Heart right ventricle (tissue), 16 donors: ENCODE results near the gene FCER2. TPM values are rescaled to one million over a fixed set of nuclear protein-coding genes. Genes with fewer than 3 reads are reported as not detected.

Experiments
- ATAC-seq, 8 donors: fragments of 200-7000 bp; cut with Tn5 transposase; one replicate each; pipeline ENCODE4 v1.9.1; 2020; ENCODE audit warnings: mild to moderate bottlenecking in 8 of 8, moderate library complexity in 8 of 8, moderate number of reproducible peaks in 1 of 8
- DNase-seq, 2 donors: peaks; one replicate each; pipeline ENCODE4 v3.0.0-alpha.2; 2020
- H3K27ac ChIP-seq, 10 donors: fragments of 200-600 bp; sonication (generic) in 2 of 10; one replicate each; pipeline versions ENCODE4 v1.5.0 to v1.8.0; 2020 to 2022; ENCODE audit warnings: mild to moderate bottlenecking in 3 of 10
- H3K27me3 ChIP-seq, 7 donors: fragments of 200-600 bp; one replicate each; pipeline ENCODE4 v1.8.0; 2021 to 2022; ENCODE audit warnings: mild to moderate bottlenecking in 2 of 7
- H3K36me3 ChIP-seq, 9 donors: fragments of 200-600 bp; sonication (generic) in 1 of 9; one replicate each; pipeline versions ENCODE4 v1.5.0 to v1.8.0; 2020 to 2022; ENCODE audit warnings: mild to moderate bottlenecking in 2 of 9
- H3K4me1 ChIP-seq, 9 donors: fragments of 200-600 bp; sonication (generic) in 1 of 9; one replicate each; pipeline versions ENCODE4 v1.5.0 to v1.8.0; 2020 to 2022; ENCODE audit warnings: mild to moderate bottlenecking in 4 of 9
- H3K4me3 ChIP-seq, 10 donors: fragments of 200-600 bp; sonication (generic) in 2 of 10; one replicate each; pipeline versions ENCODE4 v1.5.0 to v1.8.0; 2020 to 2022; ENCODE audit warnings: mild to moderate bottlenecking in 7 of 10, moderate library complexity in 2 of 10
- H3K9me3 ChIP-seq, 11 donors: fragments of 200-600 bp in 10 of 11; sonication (generic) in 2 of 11; one replicate each; pipeline versions ENCODE4 v1.5.0 to v1.8.0; 2013 to 2022; ENCODE audit warnings: mild to moderate bottlenecking in 2 of 11, control low read depth in 1 of 11, moderate library complexity in 1 of 11
- WGBS, 2 donors: extraction: QIAGEN DNeasy Blood & Tissue Kit; methylation state at CpG; one replicate each; pipeline ENCODE4 v1.1.7; 2013; ENCODE audit warnings: inconsistent platforms in 1 of 2; 5-methylcytosine and 5-hydroxymethylcytosine counted together
- intact Hi-C, 10 donors: fragments of 100-400 bp; cut with DNase I; formaldehyde crosslinking; loops; one replicate each; pipeline versions ENCODE4 v1.11.1 to v1.14.2; 2022
- polyA plus RNA-seq, 2 donors: library from polyadenylated mRNA; stranded (reverse); fragments of 200-250 nt; gene quantifications; one replicate each; pipeline ENCODE4 v1.2.3, GENCODE V29; 2013
- total RNA-seq, 10 donors: library from RNA; stranded (reverse); fragmentation: NEBNext Ultra II Directional in 3 of 10; extraction: Animal tissue kit (Norgen Biotek cat#: 25700) in 3 of 10; gene quantifications; one replicate each; pipeline versions ENCODE4 v1.2.1 to v1.2.4, GENCODE V29; 2021 to 2023
- TF ChIP-seq, protein P1 (sequence below), 9 donors: fragments of 200-600 bp; sonication (generic) in 2 of 9; IDR thresholded peaks; one replicate each; pipeline versions ENCODE4 v1.5.0 to v1.8.0; 2021 to 2022; ENCODE audit warnings: antibody characterized with exemption in 9 of 9, mild to moderate bottlenecking in 5 of 9, moderate library complexity in 1 of 9
- donor health status: Arrhythmogenic right ventricular cardiomyopathy.
- donor health status: ischemic (EF 13 %, LVEDD 7.1; RV severe dilation, severe dysfunction).
- donor health status: healthy with polysubstance abuse.
- donor health status: DM: no; HTN: yes; CAD: no.
- donor health status: DM: no; HTN: no; CAD: no.
- donor health status: ischemic (EF 25% LVEDD 6.9; RV normal size, moderate dysfunction).
- donor health status: ischemic (EF 25% LVEDD 5.7; RV mildly dilated, moderate dysfunction).
- donor health status: healthy.
- donor health status: DM: yes; HTN: yes; CAD: no.
- donor health status: Ischemic cardiomyopathy.
- donor health status: ischemic (EF 35%, LVEDD 5.7; RV mildly dilated, moderate dysfunction).
- donor health status: nonischemic (EF 11% LVEDD 7.7; RV severe dilation, severe dysfunction).
- donor health status: DM: yes; HTN: yes; CAD: no.
- donor health status: PGD.
- donor health status: ischemic (EF 29% LVEDD 5.4; RV normal size, mild dysfunction).
- donor health status: nonischemic (EF 23%, LVEDD 6.1; RV moderate dilation, normal function).

Gene FCER2
- total and polyA plus RNA-seq, 12 donors, result 0.13 to 1.0 (median 0.44) TPM; not detected in 5

DNA sequence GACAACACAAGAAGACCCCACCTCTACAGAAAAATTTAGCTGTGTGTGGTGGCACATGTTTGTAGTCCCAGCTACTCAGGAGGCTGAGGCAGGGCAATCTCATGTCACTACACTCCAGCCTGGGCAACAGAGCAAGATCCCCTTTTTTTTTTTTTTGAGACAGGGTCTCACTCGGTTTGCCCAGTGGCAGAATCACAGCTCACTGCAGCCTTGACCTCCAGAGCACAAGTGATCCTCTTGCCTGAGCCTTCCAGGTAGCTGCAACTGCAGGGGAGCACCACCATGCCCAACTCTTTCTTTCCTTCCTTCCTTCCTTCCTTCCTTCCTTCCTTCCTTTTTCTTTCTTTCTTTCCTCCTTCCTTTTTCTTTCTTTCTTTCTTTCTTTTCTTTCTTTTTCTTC lies 34.2 kb upstream of the FCER2 start:
- Histone ChIP-seq H3K27me3 (peaks cover 0 to 47% (median 19%) of the 10 kb centered on the region in 7 donors), H3K4me1 (peaks cover 0 to 15% (median 0%) of the 10 kb centered on the region in 9 donors), H3K27ac (peak overlapping the region in 1 of 10 donors; percentile 66), H3K4me3 (no peak overlapping the region), H3K36me3 (no peaks in the 10 kb centered on the region), H3K9me3 (no peaks in the 10 kb centered on the region)
- TF ChIP-seq, protein P1, sequence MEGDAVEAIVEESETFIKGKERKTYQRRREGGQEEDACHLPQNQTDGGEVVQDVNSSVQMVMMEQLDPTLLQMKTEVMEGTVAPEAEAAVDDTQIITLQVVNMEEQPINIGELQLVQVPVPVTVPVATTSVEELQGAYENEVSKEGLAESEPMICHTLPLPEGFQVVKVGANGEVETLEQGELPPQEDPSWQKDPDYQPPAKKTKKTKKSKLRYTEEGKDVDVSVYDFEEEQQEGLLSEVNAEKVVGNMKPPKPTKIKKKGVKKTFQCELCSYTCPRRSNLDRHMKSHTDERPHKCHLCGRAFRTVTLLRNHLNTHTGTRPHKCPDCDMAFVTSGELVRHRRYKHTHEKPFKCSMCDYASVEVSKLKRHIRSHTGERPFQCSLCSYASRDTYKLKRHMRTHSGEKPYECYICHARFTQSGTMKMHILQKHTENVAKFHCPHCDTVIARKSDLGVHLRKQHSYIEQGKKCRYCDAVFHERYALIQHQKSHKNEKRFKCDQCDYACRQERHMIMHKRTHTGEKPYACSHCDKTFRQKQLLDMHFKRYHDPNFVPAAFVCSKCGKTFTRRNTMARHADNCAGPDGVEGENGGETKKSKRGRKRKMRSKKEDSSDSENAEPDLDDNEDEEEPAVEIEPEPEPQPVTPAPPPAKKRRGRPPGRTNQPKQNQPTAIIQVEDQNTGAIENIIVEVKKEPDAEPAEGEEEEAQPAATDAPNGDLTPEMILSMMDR (IDR thresholded peaks at IDR 0.05), result no peak
- DNase-seq (no peak), ATAC-seq (no peak)
- intact Hi-C loops, result no loop called here
- 67 to 74% methylated on average over 1 of the region's 1 CpG for WGBS, 2 donors

DNA sequence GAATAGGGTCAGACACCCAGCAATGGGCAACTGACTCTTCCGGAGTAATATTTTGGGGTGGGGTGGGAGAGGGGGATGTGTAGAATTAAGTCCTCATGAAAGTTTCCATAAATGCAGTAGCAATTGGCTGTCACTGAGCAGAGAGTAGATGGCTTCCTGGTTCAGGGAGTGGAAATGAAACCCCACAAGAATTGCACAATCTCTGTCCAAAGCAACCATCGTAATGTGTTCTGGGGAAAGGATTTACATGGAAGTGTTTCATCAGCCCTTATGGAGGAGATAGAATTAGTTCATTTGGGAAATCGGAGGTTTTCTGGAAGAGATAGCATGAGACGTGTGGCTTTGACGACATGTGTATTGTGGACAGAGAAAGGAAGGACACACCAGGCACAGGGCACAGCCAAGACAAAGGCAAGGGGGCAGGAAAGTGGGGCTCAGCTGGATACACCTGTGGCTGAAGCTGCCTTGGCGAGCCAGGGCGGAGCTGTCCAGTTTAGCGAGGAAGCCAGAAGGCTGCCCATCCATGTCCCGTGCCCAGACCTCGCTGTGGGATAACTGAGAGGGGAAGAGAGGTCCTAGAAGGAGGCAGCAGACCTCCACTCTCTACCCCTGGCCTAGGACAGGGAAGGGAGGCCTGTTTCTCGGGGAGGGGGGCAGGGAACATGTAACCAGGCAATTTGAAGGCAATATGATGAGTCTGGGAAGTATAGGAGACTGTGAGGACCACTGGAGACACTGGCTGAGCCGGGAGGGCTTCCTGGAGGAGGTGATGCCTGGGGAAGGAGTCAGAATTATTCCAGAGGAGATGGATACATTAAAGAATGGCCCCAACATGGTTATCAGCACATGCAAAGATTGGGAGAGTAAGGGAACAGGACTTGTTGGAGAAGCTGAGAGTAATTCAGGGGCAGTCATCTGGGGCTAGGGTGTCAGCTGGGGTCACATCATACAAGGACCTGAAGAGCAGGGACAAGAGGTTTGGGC lies 32.6 kb upstream of the FCER2 start:
- peak overlapping the region in 1 of 10 donors; percentile 76 for H3K27ac ChIP-seq
- no peak overlapping the region for H3K4me3 ChIP-seq
- H3K27me3 ChIP-seq, result peaks cover 0 to 64% (median 35%) of the 10 kb centered on the region in 7 donors
- DNase-seq (no peak), ATAC-seq (peak in 6 of 8 donors; percentile 24 to 72 (median 46))
- no peaks in the 10 kb centered on the region for H3K36me3 ChIP-seq
- no peaks in the 10 kb centered on the region for H3K9me3 ChIP-seq
- peaks cover 0 to 23% (median 0%) of the 10 kb centered on the region in 9 donors for H3K4me1 ChIP-seq
- TF ChIP-seq, protein P1 (IDR thresholded peaks at IDR 0.05), result no peak
- intact Hi-C loops, result no loop called here
- 57 to 64% methylated on average over 12 of the region's 12 CpGs for WGBS, 2 donors

DNA sequence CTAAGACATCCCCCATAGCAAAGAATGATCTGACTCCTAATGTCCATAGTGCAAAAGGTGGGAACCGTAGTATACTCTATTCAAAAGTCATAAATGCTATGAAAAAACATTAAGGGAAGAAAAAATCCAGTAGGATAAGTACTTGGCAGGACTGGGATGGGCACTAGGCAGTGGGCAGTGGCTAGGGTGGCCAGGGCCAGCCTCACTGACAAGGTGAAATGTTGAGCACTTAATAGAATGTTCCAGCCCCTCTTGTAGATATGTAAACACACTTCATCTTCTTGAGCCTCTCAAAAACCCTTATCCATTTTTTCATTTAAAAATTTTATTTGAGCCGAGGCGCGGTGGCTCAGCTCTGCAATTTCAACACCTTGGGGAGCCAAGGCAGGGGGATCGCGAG lies 31.4 kb upstream of the FCER2 start:
- WGBS, 2 donors, result 75 to 86% methylated on average over 6 of the region's 6 CpGs
- H3K4me3 ChIP-seq, result no peak overlapping the region
- DNase-seq (no peak), ATAC-seq (no peak)
- H3K36me3 ChIP-seq, result no peaks in the 10 kb centered on the region
- H3K9me3 ChIP-seq, result no peaks in the 10 kb centered on the region
- peaks cover 7 to 70% (median 47%) of the 10 kb centered on the region in 7 donors for H3K27me3 ChIP-seq
- peaks cover 0 to 22% (median 0%) of the 10 kb centered on the region in 9 donors for H3K4me1 ChIP-seq
- intact Hi-C loops, result no loop called here
- TF ChIP-seq, protein P1 (IDR thresholded peaks at IDR 0.05), result no peak
- peak overlapping the region in 1 of 10 donors; percentile 76 for H3K27ac ChIP-seq

DNA sequence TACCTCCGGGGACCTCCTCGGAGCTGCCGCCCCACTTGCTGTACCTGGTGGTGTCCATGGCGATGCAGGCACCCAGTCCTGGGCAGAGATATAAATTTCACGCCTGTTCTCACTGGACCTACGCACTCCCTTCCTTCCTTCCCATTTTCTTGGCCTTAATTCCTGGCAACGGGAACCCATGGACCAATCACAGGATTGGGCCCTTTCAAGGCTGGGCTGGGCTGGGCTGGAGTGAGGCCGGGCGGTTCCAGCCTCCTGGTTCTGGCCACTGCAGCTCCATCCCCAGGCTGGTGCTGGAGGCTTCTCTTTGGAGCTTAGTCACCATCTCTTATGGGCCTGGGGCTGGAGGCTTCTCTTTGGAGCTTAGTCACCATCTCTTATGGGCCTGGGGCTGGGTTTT lies 30.1 kb upstream of the FCER2 start, which contains the start of gene CLEC4G:
CLEC4G (minus strand) TSS at position 66 of the 400 bp plus-strand sequence; CDS start at position 58, 8 bp downstream.
- H3K4me1 ChIP-seq, result peaks cover 0 to 22% (median 0%) of the 10 kb centered on the region in 9 donors
- H3K27ac ChIP-seq, result no peak within 1 kb of the TSS
- peak within 1 kb of the TSS in 1 of 10 donors; percentile 5 for H3K4me3 ChIP-seq
- peaks cover 8 to 74% (median 55%) of the 10 kb centered on the region in 7 donors for H3K27me3 ChIP-seq
- no peaks in the 10 kb centered on the region for H3K9me3 ChIP-seq
- intact Hi-C loops, result no loop called here
- no peak for ATAC-seq
- H3K36me3 ChIP-seq, result no peaks in the 10 kb centered on the region
- DNase-seq, result no peak
- WGBS, 2 donors, result 47% methylated on average over 9 of the region's 9 CpGs
- TF ChIP-seq, protein P1 (IDR thresholded peaks at IDR 0.05), result no peak
